HEK293 (cell line): Measurements from ENCODE around the gene UNC5B.
A peak's percentile ranks its signal among the peaks of the same experiment; 100 is the strongest.

Experiments used
- CTCF ChIA-PET: fragments of 350-600 bp; formaldehyde crosslinking; extraction: SDS; loops from one replicate; lab custom pipeline; 2021; ENCODE audit warnings: antibody characterized with exemption; lab: Yijun Ruan, JAX
- POLR2A ChIA-PET: fragments of 300-600 bp; formaldehyde crosslinking; extraction: SDS; loops from one replicate; lab custom pipeline; 2020; ENCODE audit warnings: antibody characterized with exemption, inconsistent platforms; lab: Yijun Ruan, JAX
- H3K27ac ChIP-seq: fragments of 200-500 bp; sonication (Bioruptor generic); 2 replicates; pipeline ENCODE4 v1.5.1; 2014; ENCODE audit warnings: low read depth, low read length, control low read depth, inconsistent platforms; ENCODE audit errors: extremely low read depth
- H3K36me3 ChIP-seq, 2 experiments: fragments of 200-500 bp in 1 of 2; sonication (Bioruptor generic) in 1 of 2; 1 replicate in 1 of 2; 2 replicates in 1 of 2; pipeline ENCODE4 v1.5.1; 2014 to 2017; ENCODE audit warnings: inconsistent platforms in 2 of 2, low read length in 2 of 2; ENCODE audit not compliant: control insufficient read depth in 2 of 2, insufficient read depth in 1 of 2
- H3K4me1 ChIP-seq: fragments of 200-500 bp; sonication (Bioruptor generic); 2 replicates; pipeline ENCODE4 v1.5.1; 2014; ENCODE audit warnings: mild to moderate bottlenecking, low read length, inconsistent platforms; ENCODE audit not compliant: control insufficient read depth, insufficient read depth
- H3K4me3 ChIP-seq: 2 replicates; pipeline ENCODE4 v1.5.1; 2011; ENCODE audit warnings: low read depth, mild to moderate bottlenecking, control low read depth, low read length, moderate library complexity
- H3K9me3 ChIP-seq: fragments of 200-500 bp; sonication (Bioruptor generic); 2 replicates; pipeline ENCODE4 v1.5.1; 2014; ENCODE audit warnings: low read depth, low read length, inconsistent platforms; ENCODE audit not compliant: control insufficient read depth, insufficient read depth
- GLI2 ChIP-seq: fragments of 450-650 bp; formaldehyde crosslinking; IDR thresholded peaks from 2 replicates; pipeline ENCODE4; 2017; ENCODE audit warnings: missing biosample characterization, missing genetic modification characterization, low read depth, borderline replicate concordance
- KLF1 ChIP-seq: fragments of 450-650 bp; formaldehyde crosslinking; IDR thresholded peaks from 2 replicates; pipeline ENCODE4 v1.5.1; 2016; ENCODE audit warnings: missing biosample characterization, missing genetic modification characterization
- KLF10 ChIP-seq: fragments of 450-650 bp; IDR thresholded peaks from 2 replicates; pipeline ENCODE4 v1.5.1; 2018; ENCODE audit warnings: missing biosample characterization, mild to moderate bottlenecking, missing genetic modification characterization
- MZF1 ChIP-seq: fragments of 450-650 bp; formaldehyde crosslinking; IDR thresholded peaks from 2 replicates; pipeline ENCODE4 v1.5.1; 2017; ENCODE audit warnings: missing biosample characterization, missing genetic modification characterization, borderline replicate concordance
- SCRT2 ChIP-seq: fragments of 450-650 bp; formaldehyde crosslinking; IDR thresholded peaks from 2 replicates; pipeline ENCODE4 v1.5.1; 2016; ENCODE audit warnings: missing biosample characterization, missing genetic modification characterization
- SP7 ChIP-seq: fragments of 450-650 bp; formaldehyde crosslinking; IDR thresholded peaks from 2 replicates; pipeline ENCODE4 v1.5.1; 2016; ENCODE audit warnings: missing biosample characterization, missing genetic modification characterization
- TRIM28 ChIP-seq: IDR thresholded peaks from 2 replicates; pipeline ENCODE4 v1.6.1; 2011; ENCODE audit warnings: low read length, control low read depth, borderline replicate concordance
- ZFHX2 ChIP-seq: fragments of 450-650 bp; formaldehyde crosslinking; conservative IDR thresholded peaks from 2 replicates; pipeline ENCODE4 v1.5.1; 2016; ENCODE audit warnings: missing biosample characterization, missing genetic modification characterization
- ZNF341 ChIP-seq: fragments of 450-650 bp; formaldehyde crosslinking; IDR thresholded peaks from 2 replicates; pipeline ENCODE4; 2016; ENCODE audit warnings: low read depth, missing biosample characterization, missing genetic modification characterization
- ZNF350 ChIP-seq: fragments of 450-650 bp; formaldehyde crosslinking; IDR thresholded peaks from 2 replicates; pipeline ENCODE4 v1.5.0; 2017; ENCODE audit warnings: missing biosample characterization, mild to moderate bottlenecking, missing genetic modification characterization
- ZNF391 ChIP-seq: fragments of 450-650 bp; formaldehyde crosslinking; IDR thresholded peaks from 2 replicates; pipeline ENCODE4 v1.5.1; 2016; ENCODE audit warnings: low read depth, missing biosample characterization, missing genetic modification characterization, borderline replicate concordance
- ZNF600 ChIP-seq: fragments of 450-650 bp; formaldehyde crosslinking; IDR thresholded peaks from 2 replicates; pipeline ENCODE4 v1.5.1; 2016; ENCODE audit warnings: missing biosample characterization, missing genetic modification characterization
- ZNF660 ChIP-seq: fragments of 450-650 bp; IDR thresholded peaks from 2 replicates; pipeline ENCODE4 v1.5.1; 2018; ENCODE audit warnings: missing biosample characterization, mild to moderate bottlenecking, missing genetic modification characterization
- ZNF692 ChIP-seq: fragments of 450-650 bp; formaldehyde crosslinking; IDR thresholded peaks from 2 replicates; pipeline ENCODE4 v1.5.1; 2016; ENCODE audit warnings: missing biosample characterization, missing genetic modification characterization
- TF ChIP-seq, protein P1 (sequence below): fragments of 450-650 bp; formaldehyde crosslinking; IDR thresholded peaks from 2 replicates; pipeline ENCODE4 v1.5.1; 2016; ENCODE audit warnings: missing biosample characterization, missing genetic modification characterization, low read depth
- TF ChIP-seq, protein P2 (sequence below): fragments of 450-650 bp; formaldehyde crosslinking; IDR thresholded peaks from 2 replicates; pipeline ENCODE4 v1.5.1; 2017; ENCODE audit warnings: missing biosample characterization, missing genetic modification characterization
- TF ChIP-seq, protein P3 (sequence below): IDR thresholded peaks from 2 replicates; pipeline ENCODE4 v1.6.1; 2011; ENCODE audit warnings: mild to moderate bottlenecking, low read depth, low read length, borderline replicate concordance
- TF ChIP-seq, protein P4 (sequence below): fragments of 450-650 bp; formaldehyde crosslinking; IDR thresholded peaks from 2 replicates; pipeline ENCODE4 v1.5.1; 2017; ENCODE audit warnings: missing biosample characterization, missing genetic modification characterization
- TF ChIP-seq, protein P5 (sequence below): fragments of 450-650 bp; formaldehyde crosslinking; optimal IDR thresholded peaks from 2 replicates; pipeline ENCODE3; 2016; ENCODE audit warnings: missing biosample characterization, mild to moderate bottlenecking, missing genetic modification characterization

Gene UNC5B

DNA sequence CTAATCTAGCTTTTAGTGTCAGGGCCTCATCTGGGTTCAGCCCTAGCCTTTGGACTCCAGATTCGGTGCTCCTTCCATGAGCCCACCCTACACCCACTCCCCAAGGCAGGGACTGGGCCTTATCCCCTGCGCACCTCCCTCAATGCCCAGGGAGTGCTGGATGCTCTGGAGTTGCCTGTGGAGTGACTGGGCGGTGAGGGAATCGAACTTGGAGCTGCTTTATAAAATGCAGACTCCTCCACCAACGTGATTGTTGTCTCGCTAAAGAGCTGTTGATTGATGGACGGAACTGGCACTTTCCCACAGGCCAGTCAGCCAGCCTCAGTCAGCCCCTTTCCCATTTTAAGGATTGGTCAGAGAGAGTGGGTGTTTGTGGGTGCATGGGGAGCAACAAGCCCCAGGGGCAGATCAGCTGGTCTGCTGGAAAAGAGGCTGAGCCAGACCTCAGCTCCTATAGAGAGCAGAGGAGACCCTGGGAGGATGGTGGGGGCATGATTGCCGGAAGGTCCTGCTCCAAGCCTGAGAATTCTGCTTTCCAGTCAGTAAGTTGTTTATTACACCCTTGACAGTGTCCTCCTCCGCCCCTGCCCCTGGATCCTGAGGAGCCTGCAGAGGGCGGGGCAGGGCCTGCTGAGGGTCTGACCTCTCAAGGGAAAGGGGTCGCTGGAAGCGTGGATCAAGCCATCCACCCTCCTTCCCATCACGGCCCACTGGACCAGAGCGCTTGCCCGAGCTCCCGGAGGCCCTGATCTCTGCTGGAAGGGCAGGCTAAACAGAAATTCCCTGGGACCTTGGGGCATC, 16.7 kb downstream of the UNC5B start:
- CTCF ChIA-PET = interaction anchor here (0.6 to 3.1 kb wide), 4 partner anchors 16 to 381 kb away, joined by 3 to 12 read pairs (median 4); no protein-coding TSS in a partner anchor
- no peak overlapping the region for H3K27ac ChIP-seq

DNA sequence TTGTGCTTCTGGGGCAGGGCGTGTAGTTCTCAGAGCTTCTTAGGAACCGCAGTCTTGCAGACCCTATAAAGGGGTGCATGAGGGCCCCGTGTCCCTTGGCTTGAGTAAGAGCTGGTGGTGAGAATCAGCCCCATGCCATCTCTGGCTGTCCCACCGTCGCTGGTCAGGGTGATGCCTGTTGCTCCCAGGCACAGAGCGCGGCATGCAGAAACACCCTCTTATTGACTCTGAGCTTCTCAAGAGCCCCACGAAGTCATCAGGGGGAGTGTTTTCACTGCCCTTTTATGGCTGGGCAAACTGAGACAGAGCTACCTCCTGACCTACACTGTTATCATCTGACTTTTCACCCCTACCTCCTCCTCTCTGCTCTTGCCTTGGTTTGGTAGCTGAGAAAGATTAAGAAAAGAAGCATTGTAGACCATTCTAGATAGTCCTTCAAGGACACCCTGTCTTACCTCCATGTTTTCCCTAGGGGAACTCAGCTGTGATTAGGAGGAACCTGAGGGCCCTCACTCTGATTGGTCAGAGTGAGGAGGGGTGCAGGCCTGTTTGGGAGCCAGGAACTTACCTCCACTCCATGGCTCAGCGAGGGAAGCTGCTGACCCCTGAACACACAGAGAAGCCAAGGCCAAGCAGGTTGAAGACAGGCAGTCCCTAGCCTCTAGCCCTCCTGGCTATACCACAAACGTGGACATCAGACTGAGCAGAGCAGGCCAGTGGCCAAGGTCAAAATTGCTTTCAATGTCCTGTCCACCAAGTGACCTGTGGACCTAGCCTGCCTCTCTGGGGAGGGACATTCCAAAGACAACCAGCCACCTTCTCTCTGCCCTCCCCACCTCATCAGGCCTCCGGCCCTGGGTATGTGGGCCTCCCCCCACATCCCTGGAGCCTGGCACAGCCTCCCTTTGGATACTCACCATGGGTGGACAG, 17.6 kb downstream of the UNC5B start:
- peaks cover 32% of the 10 kb centered on the region for H3K4me1 ChIP-seq
- H3K27ac ChIP-seq = no peak overlapping the region
- no peaks in the 10 kb centered on the region for H3K9me3 ChIP-seq
- ChIA-PET CTCF (interaction anchor here (0.6 to 3.1 kb wide), 4 partner anchors 8 to 380 kb away, joined by 3 to 12 read pairs (median 4); no protein-coding TSS in a partner anchor), POLR2A (no interaction called here)
- TF ChIP-seq, protein P1, sequence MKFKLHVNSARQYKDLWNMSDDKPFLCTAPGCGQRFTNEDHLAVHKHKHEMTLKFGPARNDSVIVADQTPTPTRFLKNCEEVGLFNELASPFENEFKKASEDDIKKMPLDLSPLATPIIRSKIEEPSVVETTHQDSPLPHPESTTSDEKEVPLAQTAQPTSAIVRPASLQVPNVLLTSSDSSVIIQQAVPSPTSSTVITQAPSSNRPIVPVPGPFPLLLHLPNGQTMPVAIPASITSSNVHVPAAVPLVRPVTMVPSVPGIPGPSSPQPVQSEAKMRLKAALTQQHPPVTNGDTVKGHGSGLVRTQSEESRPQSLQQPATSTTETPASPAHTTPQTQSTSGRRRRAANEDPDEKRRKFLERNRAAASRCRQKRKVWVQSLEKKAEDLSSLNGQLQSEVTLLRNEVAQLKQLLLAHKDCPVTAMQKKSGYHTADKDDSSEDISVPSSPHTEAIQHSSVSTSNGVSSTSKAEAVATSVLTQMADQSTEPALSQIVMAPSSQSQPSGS (tag by site-specific recombination) = no peak
- TF ChIP-seq SP7 (tag by site-specific recombination) (0 out of 2 replicates have a peak, but pooled peaks have one; percentile 16), SCRT2 (tag by site-specific recombination) (peak; percentile 83)
- H3K4me3 ChIP-seq = no peak overlapping the region
- peaks cover 0 to 8% of the 10 kb centered on the region in 2 experiments; a peak in 1 of 3 replicates for H3K36me3 ChIP-seq

More for the DNA sequence above, 16.7 kb downstream of the UNC5B start:
- Histone ChIP-seq H3K4me3 (no peak overlapping the region), H3K36me3 (peaks cover 0 to 11% of the 10 kb centered on the region in 2 experiments; a peak in 1 of 3 replicates), H3K9me3 (no peaks in the 10 kb centered on the region), H3K4me1 (peaks cover 24% of the 10 kb centered on the region)
- POLR2A ChIA-PET = no interaction called here
- TF ChIP-seq, protein P2, sequence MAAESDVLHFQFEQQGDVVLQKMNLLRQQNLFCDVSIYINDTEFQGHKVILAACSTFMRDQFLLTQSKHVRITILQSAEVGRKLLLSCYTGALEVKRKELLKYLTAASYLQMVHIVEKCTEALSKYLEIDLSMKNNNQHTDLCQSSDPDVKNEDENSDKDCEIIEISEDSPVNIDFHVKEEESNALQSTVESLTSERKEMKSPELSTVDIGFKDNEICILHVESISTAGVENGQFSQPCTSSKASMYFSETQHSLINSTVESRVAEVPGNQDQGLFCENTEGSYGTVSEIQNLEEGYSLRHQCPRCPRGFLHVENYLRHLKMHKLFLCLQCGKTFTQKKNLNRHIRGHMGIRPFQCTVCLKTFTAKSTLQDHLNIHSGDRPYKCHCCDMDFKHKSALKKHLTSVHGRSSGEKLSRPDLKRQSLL (tag by site-specific recombination) = no peak
- TF ChIP-seq, protein P3, sequence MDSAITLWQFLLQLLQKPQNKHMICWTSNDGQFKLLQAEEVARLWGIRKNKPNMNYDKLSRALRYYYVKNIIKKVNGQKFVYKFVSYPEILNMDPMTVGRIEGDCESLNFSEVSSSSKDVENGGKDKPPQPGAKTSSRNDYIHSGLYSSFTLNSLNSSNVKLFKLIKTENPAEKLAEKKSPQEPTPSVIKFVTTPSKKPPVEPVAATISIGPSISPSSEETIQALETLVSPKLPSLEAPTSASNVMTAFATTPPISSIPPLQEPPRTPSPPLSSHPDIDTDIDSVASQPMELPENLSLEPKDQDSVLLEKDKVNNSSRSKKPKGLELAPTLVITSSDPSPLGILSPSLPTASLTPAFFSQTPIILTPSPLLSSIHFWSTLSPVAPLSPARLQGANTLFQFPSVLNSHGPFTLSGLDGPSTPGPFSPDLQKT = no peak
- TF ChIP-seq TRIM28 (no peak), GLI2 (tag by site-specific recombination) (no peak), KLF1 (tag by site-specific recombination) (peak; percentile 34; the same call in 1 of the 2 replicates), ZNF350 (tag by site-specific recombination) (no peak), MZF1 (tag by site-specific recombination) (no peak), ZNF600 (peak; percentile 67; the same call in 1 of the 2 replicates), KLF10 (tag by site-specific recombination) (no peak), ZNF660 (tag by site-specific recombination) (no peak), ZFHX2 (tag by site-specific recombination) (peak; percentile 79), ZNF341 (tag by site-specific recombination) (peak; percentile 33; the same call in 1 of the 2 replicates), ZNF692 (tag by site-specific recombination) (no peak), ZNF391 (tag by site-specific recombination) (no peak)
- TF ChIP-seq, protein P4, sequence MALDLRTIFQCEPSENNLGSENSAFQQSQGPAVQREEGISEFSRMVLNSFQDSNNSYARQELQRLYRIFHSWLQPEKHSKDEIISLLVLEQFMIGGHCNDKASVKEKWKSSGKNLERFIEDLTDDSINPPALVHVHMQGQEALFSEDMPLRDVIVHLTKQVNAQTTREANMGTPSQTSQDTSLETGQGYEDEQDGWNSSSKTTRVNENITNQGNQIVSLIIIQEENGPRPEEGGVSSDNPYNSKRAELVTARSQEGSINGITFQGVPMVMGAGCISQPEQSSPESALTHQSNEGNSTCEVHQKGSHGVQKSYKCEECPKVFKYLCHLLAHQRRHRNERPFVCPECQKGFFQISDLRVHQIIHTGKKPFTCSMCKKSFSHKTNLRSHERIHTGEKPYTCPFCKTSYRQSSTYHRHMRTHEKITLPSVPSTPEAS (tag by site-specific recombination) = no peak
- TF ChIP-seq, protein P5, sequence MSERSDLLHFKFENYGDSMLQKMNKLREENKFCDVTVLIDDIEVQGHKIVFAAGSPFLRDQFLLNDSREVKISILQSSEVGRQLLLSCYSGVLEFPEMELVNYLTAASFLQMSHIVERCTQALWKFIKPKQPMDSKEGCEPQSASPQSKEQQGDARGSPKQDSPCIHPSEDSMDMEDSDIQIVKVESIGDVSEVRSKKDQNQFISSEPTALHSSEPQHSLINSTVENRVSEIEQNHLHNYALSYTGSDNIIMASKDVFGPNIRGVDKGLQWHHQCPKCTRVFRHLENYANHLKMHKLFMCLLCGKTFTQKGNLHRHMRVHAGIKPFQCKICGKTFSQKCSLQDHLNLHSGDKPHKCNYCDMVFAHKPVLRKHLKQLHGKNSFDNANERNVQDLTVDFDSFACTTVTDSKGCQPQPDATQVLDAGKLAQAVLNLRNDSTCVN = no peak
